Placental pericyte (primary cell): ENCODE results near the gene SKAP2. TPM values are rescaled to one million over a fixed set of nuclear protein-coding genes. Genes with fewer than 3 reads are reported as not detected.

Source experiments
- total RNA-seq: library from RNA; depleted of rRNA; stranded (reverse); fragments of >200 nt; gene quantifications from 2 replicates; pipeline ENCODE4 v1.2.3, GENCODE V29; 2012

The SKAP2 gene, protein sequence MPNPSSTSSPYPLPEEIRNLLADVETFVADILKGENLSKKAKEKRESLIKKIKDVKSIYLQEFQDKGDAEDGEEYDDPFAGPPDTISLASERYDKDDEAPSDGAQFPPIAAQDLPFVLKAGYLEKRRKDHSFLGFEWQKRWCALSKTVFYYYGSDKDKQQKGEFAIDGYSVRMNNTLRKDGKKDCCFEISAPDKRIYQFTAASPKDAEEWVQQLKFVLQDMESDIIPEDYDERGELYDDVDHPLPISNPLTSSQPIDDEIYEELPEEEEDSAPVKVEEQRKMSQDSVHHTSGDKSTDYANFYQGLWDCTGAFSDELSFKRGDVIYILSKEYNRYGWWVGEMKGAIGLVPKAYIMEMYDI
- 3.7 and 5.4 TPM in 2 replicates for total RNA-seq

DNA sequence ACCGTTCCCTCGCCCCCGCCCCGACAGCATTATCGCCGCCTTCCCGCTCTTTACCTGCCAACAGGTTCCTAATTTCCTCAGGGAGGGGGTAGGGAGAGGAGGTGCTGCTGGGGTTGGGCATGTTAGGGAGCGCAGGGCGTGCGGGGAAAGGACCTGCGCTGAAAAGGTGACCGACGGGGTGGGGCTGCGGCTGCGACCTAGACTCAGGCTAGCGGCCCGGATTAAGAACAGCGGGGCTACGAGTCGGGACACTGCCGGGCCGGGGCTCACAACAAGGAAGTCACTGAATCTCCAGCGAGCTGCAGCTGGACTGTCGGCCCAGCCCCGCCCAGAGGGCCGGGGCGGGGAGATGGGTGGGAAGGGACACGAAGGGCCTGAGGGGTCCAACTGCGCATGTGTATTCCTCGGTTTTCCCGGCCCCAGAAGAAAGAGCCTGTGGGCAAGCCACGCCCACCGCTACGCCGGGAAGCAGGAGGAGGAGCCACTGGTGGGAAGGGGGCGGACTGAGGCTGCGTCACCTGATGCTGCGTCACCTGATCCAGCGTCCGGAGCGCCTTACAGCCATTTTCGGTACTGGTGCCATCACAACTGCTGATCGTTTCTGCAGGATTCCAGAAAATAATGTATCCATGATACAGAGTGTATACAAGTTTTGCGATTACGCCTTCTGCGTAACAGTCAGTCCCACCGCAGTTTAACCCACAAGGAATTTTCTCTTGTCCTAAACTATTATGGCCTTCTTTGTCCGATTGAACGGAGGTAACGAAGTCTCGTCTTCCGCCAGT lies at the start of gene SKAP2:
Gene SKAP2, minus strand, starts transcription at position 282 of the 785 bp plus-strand sequence. Its CDS starts 161 bp downstream, at position 121.

Other genes starting within 250 kb of the SKAP2 start
- 0.14 TPM in 1 of 2 replicates, not detected in the other for gene HOXA1, start 231.4 kb upstream of the SKAP2 start, total RNA-seq
- under 0.01 and 0.43 TPM in 2 replicates for gene HOXA2, start 238.1 kb upstream of the SKAP2 start, total RNA-seq